Activated naive CD4-positive, alpha-beta T cell treated with Interleukin-2 at 50 U/mL for 16 hours (primary cell): ENCODE data around the gene PALMD.

Source experiments
- DNase-seq: peaks from one replicate; pipeline ENCODE4 v3.0.0-alpha.2; 2020

The PALMD gene, protein sequence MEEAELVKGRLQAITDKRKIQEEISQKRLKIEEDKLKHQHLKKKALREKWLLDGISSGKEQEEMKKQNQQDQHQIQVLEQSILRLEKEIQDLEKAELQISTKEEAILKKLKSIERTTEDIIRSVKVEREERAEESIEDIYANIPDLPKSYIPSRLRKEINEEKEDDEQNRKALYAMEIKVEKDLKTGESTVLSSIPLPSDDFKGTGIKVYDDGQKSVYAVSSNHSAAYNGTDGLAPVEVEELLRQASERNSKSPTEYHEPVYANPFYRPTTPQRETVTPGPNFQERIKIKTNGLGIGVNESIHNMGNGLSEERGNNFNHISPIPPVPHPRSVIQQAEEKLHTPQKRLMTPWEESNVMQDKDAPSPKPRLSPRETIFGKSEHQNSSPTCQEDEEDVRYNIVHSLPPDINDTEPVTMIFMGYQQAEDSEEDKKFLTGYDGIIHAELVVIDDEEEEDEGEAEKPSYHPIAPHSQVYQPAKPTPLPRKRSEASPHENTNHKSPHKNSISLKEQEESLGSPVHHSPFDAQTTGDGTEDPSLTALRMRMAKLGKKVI

DNA sequence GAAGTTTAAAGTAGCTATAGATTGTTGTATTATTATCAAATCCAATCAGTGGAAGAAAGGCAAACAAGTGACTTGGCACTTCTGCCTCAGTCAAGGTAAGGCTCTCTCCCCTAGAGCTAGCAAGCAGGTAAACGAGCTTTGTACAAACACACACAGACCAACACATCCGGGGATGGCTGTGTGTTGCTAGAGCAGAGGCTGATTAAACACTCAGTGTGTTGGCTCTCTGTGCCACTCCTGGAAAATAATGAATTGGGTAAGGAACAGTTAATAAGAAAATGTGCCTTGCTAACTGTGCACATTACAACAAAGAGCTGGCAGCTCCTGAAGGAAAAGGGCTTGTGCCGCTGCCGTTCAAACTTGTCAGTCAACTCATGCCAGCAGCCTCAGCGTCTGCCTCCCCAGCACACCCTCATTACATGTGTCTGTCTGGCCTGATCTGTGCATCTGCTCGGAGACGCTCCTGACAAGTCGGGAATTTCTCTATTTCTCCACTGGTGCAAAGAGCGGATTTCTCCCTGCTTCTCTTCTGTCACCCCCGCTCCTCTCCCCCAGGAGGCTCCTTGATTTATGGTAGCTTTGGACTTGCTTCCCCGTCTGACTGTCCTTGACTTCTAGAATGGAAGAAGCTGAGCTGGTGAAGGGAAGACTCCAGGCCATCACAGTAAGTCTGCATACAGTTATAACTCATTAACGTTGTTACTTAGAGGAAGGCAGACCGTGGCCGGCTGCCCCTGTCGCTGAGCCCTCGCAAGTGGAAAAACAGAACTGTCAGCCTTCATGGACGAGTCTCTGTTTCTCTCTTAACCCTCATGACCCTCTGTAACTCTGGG, at the start of gene PALMD:
TSS of gene PALMD (plus strand) at position 415 of the 833 bp plus-strand sequence. CDS start at position 620, 205 bp downstream.
- no peak for DNase-seq

- no peak for DNase-seq
These were observed 47.0 kb upstream of the PALMD start for GRCh38 chr1:99598738-99599411.

GRCh38 chr1:99599678-99600175, 46.2 kb upstream of the PALMD start:
- no peak for DNase-seq

DNA sequence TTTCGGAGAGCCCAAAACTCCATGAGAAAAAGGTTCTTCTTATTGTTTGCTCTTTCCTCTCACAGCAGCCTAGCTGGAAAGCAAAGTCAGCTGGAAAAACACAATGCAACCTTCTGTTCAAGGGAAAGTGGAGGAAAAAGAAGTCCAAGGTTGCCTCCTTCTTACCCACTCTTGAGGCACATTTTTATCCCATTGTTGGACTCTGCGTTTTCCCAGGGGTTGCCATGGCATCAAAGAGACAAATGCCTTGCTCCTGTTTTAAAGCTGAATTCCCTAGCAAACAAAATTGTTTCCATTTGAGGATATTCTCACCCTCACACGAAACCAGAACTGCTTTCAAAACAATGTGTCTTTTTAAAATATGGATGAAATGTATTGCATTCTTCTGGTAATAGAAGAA, 45.1 kb upstream of the PALMD start:
- DNase-seq: no peak

DNA sequence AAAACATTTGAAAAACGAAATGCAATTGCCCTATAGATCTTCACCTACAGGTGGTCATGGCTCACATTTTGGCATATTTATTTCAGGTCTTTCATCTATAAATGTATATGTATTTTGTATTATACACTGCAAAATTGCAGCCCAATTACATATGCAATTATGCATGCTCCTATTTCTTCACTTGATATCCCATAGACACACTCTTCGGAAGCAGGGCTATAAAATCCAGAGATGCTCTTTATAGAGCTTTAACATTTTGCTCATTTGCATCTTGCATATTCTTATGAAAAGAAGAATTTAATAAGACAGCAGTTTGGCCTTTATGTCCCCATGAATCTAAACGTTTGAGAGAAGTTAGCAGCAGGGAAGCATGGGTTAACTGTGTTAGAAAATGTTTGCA, 44.7 kb upstream of the PALMD start:
- DNase-seq: no peak

DNA sequence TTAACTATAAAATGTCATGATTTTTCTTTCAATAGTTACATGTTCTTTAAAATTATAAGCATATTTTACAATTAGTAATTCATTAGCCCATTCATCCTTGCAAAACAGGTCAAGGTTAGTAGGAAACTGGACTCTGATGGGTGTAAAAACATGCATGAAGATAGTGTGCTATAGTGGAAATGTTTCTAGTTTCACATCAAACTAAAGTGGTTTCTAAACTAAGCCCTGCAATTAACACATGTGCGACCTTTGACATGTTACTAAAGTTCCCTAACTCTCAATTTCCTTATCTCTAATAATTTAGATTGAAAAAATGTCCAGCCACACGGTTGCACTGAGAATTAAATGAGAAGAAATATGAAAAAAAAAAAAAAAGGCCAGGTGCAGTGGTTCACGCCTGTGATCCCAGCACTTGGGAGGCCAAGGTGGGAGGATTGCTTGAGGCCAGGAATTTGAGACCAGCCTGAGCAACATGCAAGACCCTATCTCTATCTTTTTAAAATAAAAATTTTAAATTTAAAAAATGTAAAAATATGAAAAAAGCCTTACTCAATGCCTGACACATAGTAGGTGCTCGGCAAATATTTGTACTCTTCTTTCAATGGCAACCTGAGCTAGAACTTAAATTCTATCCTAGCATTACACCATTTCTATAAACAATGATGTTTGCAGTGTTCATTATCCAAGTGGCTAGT, 44.1 kb upstream of the PALMD start:
- no peak for DNase-seq

- DNase-seq: no peak
These were observed 43.4 kb upstream of the PALMD start for GRCh38 chr1:99602404-99602969.

GRCh38 chr1:99603699-99604560, 42.0 kb upstream of the PALMD start:
- DNase-seq: no peak

DNA sequence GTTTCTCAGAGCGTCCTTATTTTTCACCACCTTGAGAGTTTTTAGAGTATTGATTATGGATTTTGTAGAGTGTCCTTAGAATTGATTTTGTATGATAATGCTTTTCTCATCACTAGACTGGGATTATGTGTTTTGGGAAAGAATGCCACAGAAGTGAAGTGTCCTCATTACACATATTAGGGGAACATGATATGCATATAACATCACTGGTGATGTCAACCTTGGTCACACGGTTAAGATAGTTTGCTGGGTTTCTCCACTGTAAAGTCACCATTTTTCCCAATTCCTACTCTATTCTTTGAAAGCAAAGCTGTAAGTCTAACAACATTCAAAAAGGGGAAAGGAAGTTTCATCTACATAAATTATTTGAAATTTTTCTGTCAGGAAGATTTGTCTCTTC, 39.6 kb upstream of the PALMD start:
- DNase-seq: no peak

- no peak for DNase-seq
These were observed 38.3 kb upstream of the PALMD start for GRCh38 chr1:99607590-99607989.

DNA sequence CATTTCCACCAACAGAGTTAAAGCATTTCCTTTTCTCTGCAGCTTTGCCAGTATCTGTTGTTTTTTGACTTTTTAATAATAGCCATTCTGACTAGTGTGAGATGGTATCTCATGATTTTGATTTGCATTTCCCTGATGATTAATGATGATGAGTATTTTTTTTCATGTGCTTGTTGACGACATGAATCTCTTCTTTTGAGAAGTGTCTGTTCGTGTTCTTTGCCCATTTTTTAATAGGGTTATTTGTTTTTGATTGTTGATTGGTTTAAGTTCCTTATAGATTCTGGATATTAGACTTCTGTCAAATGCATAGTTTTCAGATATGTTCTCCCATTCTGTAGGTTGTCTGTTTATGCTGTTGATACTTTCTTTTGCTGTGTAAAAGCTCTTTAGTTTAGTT, 37.9 kb upstream of the PALMD start:
- no peak for DNase-seq

- DNase-seq: no peak
These were observed 32.2 kb upstream of the PALMD start for GRCh38 chr1:99613716-99614115.

DNA sequence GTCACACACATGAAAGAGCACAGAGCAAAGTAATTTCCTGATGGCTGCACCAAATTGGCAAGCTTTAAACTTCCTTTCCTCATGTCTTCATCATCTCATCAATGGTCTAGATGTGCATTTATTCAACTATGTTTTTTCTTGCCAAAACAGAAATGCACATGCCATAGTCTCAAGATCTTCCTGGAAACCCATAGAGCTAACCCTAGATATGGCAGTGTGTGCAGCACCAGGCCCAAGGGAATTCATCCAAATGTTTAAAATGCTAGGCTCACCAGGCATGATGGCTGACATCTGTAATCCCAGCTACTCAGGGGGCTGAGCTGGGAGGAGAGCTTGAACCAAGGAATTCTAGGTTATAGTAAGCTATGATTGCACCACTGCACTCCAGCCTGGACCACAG, 31.2 kb upstream of the PALMD start:
- DNase-seq: no peak

- no peak for DNase-seq
These were observed 26.3 kb upstream of the PALMD start for GRCh38 chr1:99619583-99619982.

GRCh38 chr1:99621340-99621901, 24.5 kb upstream of the PALMD start:
- DNase-seq: no peak

- no peak for DNase-seq
These were observed 23.1 kb upstream of the PALMD start for GRCh38 chr1:99622702-99623347.

DNA sequence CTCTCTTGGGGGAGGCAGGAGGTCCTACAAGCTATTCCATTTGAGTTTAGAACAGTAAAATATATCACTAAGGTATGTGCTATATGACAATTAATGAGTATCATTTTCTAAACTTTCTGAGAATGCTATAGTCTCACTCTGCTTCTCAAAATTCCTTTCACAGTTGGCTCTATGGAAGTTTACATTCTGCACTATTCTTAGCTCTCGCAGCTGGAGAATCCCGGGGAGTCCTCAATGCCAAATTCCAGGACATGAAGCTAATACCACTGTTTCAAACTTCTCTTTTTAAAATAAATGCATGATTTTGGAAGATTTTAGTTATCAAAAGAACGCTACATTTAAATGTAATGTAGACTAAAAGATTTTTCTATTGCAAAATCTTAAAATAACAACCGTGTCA, 22.4 kb upstream of the PALMD start:
- no peak for DNase-seq

DNA sequence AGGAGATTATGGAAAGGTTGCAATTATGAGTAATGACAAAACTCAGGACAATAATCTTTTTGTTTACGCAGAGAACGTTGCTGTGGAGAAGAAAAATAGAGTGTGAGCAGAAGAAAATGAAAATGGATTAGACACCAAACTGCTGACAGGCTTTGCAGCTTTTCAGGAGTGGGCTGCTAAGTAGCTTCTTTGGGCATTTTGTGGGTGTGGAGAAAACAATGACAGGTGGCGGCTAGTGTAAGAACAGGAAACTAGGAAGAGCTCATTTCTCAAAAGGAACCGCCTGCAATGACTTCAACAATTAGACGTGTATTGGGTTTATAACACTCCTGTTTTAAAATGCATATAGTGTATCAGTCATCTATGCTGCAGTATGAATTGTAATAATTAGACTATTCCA, 18.3 kb upstream of the PALMD start:
- DNase-seq: no peak

GRCh38 chr1:99629164-99629563, 16.7 kb upstream of the PALMD start:
- no peak for DNase-seq

- DNase-seq: no peak
These were observed 10.8 kb upstream of the PALMD start for GRCh38 chr1:99634971-99635624.
